Frontal cortex (tissue), 4 donors: ENCODE data around the gene SATB2. TPM values are rescaled to one million over a fixed set of nuclear protein-coding genes. Genes with fewer than 3 reads are reported as not detected.
A peak's percentile ranks its signal among the peaks of the same experiment; 100 is the strongest.

Experiments
- DNase-seq, 2 donors: peaks; one replicate each; pipeline ENCODE4 v3.0.0; 2012; ENCODE audit warnings: low spot score in 2 of 2
- FAIRE-seq: peaks from 2 replicates; lab custom pipeline; 2012; peaks lifted over from hg19 to GRCh38; lab: Jason Lieb, UNC
- total RNA-seq: library from RNA; depleted of rRNA; stranded (reverse); fragments of >200 nt; gene quantifications from one replicate; pipeline ENCODE4 v1.2.3, GENCODE V29; 2014
- donor health status: control.
- donor health status: control.
- donor health status: control.

The SATB2 gene
- total RNA-seq: 440 TPM

DNA sequence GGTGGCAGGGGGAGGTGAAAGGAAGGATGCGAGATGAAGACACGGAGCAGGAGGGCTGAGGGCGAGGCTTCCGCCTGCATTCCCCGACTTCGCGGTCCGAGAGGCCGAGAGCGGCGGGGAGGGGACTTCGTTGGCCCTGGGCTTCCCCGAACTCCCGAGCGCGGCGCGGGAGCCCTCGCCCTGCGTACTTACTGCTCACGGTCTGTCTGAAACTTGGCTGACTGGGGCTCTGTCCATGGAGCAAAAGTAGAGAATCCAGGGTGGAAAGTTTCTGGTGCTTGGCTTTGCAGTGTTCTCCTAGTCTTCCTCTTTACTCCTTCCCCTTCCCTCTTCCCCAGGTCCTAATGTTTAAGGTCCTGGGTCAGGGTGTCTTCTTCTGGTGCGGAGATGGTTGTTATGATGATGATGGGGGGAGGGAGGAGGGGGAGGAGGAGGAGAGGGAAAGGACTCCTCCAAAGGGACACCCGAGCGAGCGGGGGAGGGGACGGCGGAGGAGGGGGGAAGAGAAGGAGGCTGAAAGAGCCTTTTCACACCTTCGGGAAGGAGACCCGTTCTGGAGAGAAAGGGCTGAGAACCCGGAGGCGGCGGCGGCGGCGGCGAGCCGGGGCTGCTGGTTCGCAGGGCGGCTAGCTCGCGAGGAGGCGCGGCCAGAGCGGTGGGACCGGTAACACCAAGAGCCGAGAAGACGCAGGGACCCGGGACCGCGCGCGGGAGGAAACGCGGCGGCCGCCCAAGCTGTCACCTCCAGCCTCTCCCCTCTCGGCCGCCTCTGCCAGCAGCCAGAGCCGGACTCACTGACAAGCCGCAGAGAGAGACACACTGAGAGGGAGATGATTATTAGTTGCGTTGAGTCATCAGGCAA lies at the start of gene SATB2:
Gene SATB2, minus strand, starts transcription at position 793 of the 862 bp plus-strand sequence. CDS start 1,902 bp downstream, outside the sequence.
- DNase-seq (peak; percentile 43 to 50), FAIRE-seq (no peak)

DNA sequence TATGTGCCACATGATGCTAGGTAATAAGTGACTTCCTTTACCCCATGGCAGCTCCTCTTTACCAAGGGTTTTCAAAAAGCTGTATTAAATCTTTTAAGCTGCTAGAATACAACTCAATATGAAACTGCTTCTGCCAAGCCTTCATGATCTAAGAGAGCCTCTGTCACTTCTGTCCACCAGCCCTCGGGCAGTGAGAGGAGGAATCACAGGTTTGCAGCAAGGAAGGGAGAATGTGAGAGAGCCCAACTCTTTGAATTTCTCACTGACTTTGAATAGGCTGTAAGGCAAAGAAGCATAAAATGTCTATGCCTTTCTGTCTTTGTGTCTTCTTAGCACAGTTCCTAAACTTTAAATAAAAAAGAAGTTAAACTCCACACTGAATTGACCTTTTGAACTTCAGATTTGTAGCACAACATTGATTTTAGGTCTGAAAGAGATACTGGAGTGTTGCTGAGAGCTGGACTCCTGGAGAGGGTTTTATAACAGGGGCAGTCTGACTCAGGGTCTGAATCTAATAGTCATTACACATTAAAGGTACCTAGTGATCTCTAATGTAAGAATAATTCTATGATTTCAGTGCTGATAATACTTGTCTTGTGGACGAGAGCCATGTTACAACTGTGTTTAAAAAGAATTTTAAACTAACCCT lies 48.1 kb upstream of the SATB2 start:
- FAIRE-seq (no peak), DNase-seq (no peak)

- no peak for FAIRE-seq
- DNase-seq: no peak
Measured at GRCh38 chr2:199503148-199503547, 45.4 kb upstream of the SATB2 start.

GRCh38 chr2:199499005-199499404 lies 41.3 kb upstream of the SATB2 start:
- no peak for DNase-seq
- FAIRE-seq: no peak

DNA sequence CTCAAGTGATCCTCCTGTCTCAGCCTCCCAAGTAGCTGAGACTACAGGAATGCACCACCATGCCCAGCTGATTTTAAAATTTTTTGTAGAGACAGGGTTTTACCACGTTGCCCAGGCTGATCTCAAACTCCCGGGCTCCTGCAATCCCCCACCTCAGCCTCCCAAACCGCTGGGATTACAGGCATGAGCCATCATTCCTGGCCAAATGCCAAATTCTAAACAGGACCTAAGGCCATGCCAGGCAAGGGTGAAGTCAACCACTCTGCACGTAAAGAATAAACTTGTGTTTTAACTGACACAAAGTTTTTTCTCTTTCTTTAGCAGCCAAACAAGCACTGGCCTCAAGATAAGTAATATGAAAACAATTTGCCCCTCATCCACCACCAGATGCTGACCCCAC lies 37.4 kb upstream of the SATB2 start:
- FAIRE-seq (no peak), DNase-seq (no peak)

- DNase-seq (no peak), FAIRE-seq (no peak)
Measured at GRCh38 chr2:199490049-199490448, 32.3 kb upstream of the SATB2 start.

GRCh38 chr2:199488772-199489400 lies 31.1 kb upstream of the SATB2 start:
- DNase-seq (peak in 1 of 2 donors; percentile 34), FAIRE-seq (no peak)

DNA sequence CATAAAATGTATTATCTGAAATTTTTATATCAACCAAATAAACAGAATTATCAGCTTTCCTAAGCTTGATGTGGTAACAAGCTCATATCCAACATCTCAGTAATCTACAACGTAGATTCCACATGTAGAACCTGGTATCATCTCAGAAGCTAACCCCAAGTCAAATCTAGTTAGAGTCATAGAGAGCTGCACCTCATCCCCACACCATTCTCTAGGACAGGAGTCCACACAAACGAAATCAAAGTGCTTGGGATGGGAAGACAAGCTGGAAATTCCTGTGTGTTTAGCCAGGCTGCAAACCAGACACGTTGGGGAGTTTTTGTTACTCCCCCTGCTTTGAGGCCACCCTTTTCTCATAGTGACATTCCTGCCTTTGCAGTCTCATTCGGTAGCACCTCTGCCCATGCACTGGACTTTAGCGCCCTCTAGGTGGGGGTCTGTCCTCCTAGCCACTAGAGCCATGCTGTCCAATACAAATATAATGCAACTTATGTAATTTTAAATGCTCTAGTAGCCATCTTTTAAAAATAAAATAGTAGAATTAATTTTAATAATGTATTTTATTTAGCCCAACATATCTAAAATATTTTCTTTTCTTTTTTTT lies 28.1 kb upstream of the SATB2 start:
- no peak for DNase-seq

GRCh38 chr2:199484927-199485326 lies 27.2 kb upstream of the SATB2 start:
- no peak for FAIRE-seq
- no peak for DNase-seq

More for the DNA sequence above, 28.1 kb upstream of the SATB2 start:
- peak; percentile 40 for FAIRE-seq

- no peak for DNase-seq
- no peak for FAIRE-seq
Measured at GRCh38 chr2:199480966-199481365, 23.2 kb upstream of the SATB2 start.

- no peak for DNase-seq
- FAIRE-seq: no peak
Measured at GRCh38 chr2:199477277-199477834, 19.6 kb upstream of the SATB2 start.

DNA sequence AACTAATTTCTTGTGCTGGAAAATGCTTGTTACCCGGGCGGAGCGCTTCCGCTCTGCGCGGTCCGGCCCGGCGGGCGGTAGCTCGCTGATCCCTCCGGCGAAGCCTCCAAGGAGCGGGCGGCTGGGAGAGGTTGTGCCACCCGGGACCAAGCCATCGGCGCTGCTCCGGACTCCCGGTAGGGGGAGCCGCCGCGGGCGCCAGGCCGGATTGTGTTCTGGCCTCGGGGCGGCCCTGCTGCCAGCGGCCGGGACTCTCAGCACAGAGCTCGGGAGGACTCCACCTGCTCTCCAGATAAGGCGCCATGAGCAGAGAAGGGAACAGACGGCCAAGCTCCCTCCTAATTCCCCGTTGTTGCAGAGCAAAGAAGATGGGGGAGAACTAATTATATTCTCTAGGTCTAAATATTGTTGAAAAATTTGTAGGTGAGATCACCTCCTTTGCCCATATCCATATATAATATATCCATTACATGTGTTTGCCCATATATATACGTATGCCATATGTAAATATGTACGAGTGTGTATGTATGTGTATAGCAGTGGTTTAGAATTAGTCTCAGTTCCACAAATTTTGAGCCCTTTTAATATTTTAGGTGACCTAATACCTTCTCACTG lies 13.8 kb upstream of the SATB2 start:
- DNase-seq (peak; percentile 54 to 68), FAIRE-seq (no peak)

DNA sequence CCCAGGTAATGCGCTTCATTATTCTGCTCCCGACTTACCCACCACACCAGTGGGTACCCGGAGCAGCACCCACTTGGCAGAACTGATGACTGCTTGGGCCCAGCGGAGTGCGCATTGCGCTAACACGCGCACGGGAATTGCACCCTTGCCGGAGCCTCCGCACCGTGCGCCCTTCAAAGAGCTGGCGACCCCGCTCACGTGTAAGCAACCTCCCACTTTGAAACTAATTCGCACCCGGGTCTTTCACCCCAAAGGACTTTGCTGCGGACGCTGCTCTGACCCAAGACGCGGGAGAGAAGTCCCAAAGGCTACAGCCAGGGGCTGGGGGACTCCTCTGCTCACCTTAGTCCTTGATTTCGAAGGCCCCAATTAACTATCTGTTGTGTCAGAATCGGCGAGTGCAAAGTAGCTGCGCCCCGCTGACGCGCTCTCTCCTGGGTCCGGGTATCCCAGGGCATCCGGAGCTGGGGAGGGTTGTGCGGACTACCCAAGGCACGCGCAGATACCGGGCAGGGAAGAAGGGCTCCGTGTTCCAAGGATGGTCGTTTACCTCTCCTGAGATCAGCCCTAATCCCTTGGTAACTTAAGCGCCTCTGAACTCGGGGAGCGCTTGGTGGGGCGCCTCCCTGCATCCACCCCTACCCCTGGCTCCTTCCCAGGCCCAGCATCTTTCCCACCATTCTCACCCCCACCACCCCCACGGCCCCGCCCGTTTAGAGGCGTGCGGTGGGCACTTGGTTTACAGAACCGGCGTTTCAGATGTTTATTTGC lies 13.1 kb upstream of the SATB2 start:
- FAIRE-seq: no peak
- DNase-seq: no peak

GRCh38 chr2:199470361-199470671 lies 12.6 kb upstream of the SATB2 start:
- no peak for DNase-seq
- no peak for FAIRE-seq

GRCh38 chr2:199469514-199470360 lies 12.0 kb upstream of the SATB2 start:
- no peak for FAIRE-seq
- DNase-seq: no peak

DNA sequence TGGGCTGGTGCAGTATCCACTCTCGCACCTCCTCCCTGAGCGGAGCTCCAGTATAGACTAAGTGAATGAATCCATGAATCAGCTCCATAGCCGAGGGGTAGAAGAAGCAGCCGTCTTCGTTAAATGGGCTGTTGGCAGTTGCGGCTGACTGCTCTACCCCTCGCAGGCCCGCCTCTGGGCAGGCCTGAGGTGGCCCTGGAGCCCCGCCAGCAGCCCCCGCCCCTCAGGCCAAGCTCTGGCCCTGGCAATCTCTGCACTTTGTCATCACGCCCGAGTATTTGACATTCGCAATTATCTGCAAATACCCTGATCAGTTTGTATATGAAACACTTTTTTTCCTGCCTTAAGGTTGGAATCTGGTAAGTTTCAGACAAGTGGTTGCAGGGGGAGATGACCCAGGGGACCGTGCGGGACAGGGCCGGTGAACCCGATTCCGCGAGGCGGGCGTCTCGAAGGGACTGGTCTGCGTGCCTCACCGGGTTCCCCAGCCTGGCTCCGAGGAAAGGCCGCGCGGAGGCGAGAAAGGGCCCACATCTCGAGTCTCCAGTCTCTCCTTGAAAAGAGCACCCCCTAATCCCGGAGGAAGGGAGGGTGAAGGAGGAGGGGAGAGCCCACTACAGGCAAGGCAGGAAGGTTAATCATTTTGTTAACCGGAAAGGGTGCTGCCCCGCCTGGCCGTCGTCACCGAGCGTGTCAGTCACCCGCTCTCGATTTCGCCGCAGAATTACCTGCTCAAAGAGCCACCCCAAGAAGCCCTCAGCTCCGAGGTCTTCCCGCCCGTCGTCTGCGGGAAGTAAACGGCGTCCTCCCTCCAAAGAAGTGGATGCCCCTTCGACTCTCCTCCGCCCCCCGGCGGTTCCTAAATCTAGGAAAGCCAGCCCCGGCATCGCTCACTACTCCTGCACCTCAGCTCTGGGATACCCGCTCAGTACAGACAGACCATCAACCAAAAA lies 11.1 kb upstream of the SATB2 start:
- FAIRE-seq (no peak), DNase-seq (no peak)
